Liver (tissue), 3 donors: Measurements from ENCODE around the gene WWP2.
"Not testable (repeated sequence)": the region's sequence is repeated elsewhere in the genome, so short reads cannot be mapped to it uniquely, and the experiment has no call there.

Source experiments
- EGR1 ChIP-seq, 2 donors: IDR thresholded peaks; 2 replicates each; pipeline ENCODE4 v1.6.1; 2016 to 2018; ENCODE audit warnings: antibody characterized with exemption in 2 of 2, low read depth in 2 of 2
- FOXA1 ChIP-seq: IDR thresholded peaks from 2 replicates; pipeline ENCODE4 v1.6.1; 2016; ENCODE audit warnings: antibody characterized with exemption
- GABPA ChIP-seq, 2 donors: IDR thresholded peaks in 1 of 2; conservative IDR thresholded peaks in 1 of 2; 2 replicates each; pipeline ENCODE4 v1.6.1; 2016; ENCODE audit warnings: antibody characterized with exemption in 2 of 2, mild to moderate bottlenecking in 1 of 2, moderate library complexity in 1 of 2
- HNF4G ChIP-seq: IDR thresholded peaks from 2 replicates; pipeline ENCODE4 v1.6.1; 2016; ENCODE audit warnings: antibody characterized with exemption
- JUND ChIP-seq, 2 donors: IDR thresholded peaks; 2 replicates each; pipeline ENCODE4 v1.6.1; 2016; ENCODE audit warnings: antibody characterized with exemption in 2 of 2
- RAD21 ChIP-seq, 2 donors: IDR thresholded peaks; 2 replicates each; pipeline ENCODE4 v1.6.1; 2016; ENCODE audit warnings: antibody characterized with exemption in 2 of 2, mild to moderate bottlenecking in 2 of 2
- REST ChIP-seq: IDR thresholded peaks from 2 replicates; pipeline ENCODE4 v1.6.1; 2016; ENCODE audit warnings: antibody characterized with exemption, mild to moderate bottlenecking
- SP1 ChIP-seq: IDR thresholded peaks from 2 replicates; pipeline ENCODE4 v1.6.1; 2018; ENCODE audit warnings: antibody characterized with exemption, mild to moderate bottlenecking
- TAF1 ChIP-seq: conservative IDR thresholded peaks from 2 replicates; pipeline ENCODE4 v1.6.1; 2016; ENCODE audit warnings: antibody characterized with exemption, mild to moderate bottlenecking
- YY1 ChIP-seq: IDR thresholded peaks from 2 replicates; pipeline ENCODE4 v1.6.1; 2016; ENCODE audit warnings: antibody characterized with exemption, mild to moderate bottlenecking
- TF ChIP-seq, protein P1 (sequence below): fragments of 150-350 bp; IDR thresholded peaks from 2 replicates; pipeline ENCODE4 v1.5.1; 2017; ENCODE audit warnings: improper control_type of control experiment, low read depth, low read length; ENCODE audit not compliant: missing input control
- TF ChIP-seq, protein P2 (sequence below): IDR thresholded peaks from 2 replicates; pipeline ENCODE4 v1.6.1; 2016; ENCODE audit warnings: antibody characterized with exemption
- TF ChIP-seq, protein P3 (sequence below): IDR thresholded peaks from 2 replicates; pipeline ENCODE4 v1.6.1; 2016; ENCODE audit warnings: antibody characterized with exemption
- TF ChIP-seq, protein P4 (sequence below): IDR thresholded peaks from 2 replicates; pipeline ENCODE4 v1.6.1; 2016; ENCODE audit warnings: antibody characterized with exemption
- donor health status: healthy.
- donor health status: healthy.

DNA sequence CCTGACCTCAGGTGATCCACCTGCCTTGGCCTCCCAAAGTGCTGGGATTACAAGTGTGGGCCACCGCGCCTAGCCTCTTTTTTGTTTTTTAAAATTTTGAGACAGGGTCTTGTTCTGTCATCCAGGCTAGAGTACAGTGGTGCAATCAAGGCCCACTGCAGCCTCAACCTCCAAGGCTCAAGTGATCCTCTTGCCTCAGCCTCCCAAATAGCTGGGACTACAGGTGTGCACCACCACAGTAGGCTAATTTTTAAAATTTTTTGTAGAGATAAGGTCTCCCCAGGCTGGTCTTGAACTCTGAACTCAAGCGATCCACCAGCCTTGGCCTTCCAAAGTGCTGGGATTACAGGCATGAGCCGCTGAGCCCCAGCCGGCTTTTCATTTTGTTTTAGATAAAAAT lies 92.6 kb downstream of the WWP2 start:
- TF ChIP-seq, protein P1, sequence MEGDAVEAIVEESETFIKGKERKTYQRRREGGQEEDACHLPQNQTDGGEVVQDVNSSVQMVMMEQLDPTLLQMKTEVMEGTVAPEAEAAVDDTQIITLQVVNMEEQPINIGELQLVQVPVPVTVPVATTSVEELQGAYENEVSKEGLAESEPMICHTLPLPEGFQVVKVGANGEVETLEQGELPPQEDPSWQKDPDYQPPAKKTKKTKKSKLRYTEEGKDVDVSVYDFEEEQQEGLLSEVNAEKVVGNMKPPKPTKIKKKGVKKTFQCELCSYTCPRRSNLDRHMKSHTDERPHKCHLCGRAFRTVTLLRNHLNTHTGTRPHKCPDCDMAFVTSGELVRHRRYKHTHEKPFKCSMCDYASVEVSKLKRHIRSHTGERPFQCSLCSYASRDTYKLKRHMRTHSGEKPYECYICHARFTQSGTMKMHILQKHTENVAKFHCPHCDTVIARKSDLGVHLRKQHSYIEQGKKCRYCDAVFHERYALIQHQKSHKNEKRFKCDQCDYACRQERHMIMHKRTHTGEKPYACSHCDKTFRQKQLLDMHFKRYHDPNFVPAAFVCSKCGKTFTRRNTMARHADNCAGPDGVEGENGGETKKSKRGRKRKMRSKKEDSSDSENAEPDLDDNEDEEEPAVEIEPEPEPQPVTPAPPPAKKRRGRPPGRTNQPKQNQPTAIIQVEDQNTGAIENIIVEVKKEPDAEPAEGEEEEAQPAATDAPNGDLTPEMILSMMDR, result not testable (repeated sequence)
- TF ChIP-seq JUND (IDR thresholded peaks at IDR 0.05); REST; EGR1 (IDR thresholded peaks at IDR 0.05; ENCODE audit: low read depth in 2 of 2); TAF1; HNF4G; SP1; FOXA1; GABPA (IDR thresholded peaks at IDR 0.05 in 1 of 2, conservative IDR thresholded peaks at IDR 0.05 in 1 of 2); RAD21 (IDR thresholded peaks at IDR 0.05); YY1: not testable (repeated sequence)
- TF ChIP-seq, protein P2, sequence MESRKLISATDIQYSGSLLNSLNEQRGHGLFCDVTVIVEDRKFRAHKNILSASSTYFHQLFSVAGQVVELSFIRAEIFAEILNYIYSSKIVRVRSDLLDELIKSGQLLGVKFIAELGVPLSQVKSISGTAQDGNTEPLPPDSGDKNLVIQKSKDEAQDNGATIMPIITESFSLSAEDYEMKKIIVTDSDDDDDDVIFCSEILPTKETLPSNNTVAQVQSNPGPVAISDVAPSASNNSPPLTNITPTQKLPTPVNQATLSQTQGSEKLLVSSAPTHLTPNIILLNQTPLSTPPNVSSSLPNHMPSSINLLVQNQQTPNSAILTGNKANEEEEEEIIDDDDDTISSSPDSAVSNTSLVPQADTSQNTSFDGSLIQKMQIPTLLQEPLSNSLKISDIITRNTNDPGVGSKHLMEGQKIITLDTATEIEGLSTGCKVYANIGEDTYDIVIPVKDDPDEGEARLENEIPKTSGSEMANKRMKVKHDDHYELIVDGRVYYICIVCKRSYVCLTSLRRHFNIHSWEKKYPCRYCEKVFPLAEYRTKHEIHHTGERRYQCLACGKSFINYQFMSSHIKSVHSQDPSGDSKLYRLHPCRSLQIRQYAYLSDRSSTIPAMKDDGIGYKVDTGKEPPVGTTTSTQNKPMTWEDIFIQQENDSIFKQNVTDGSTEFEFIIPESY, result not testable (repeated sequence)
- TF ChIP-seq, protein P3, sequence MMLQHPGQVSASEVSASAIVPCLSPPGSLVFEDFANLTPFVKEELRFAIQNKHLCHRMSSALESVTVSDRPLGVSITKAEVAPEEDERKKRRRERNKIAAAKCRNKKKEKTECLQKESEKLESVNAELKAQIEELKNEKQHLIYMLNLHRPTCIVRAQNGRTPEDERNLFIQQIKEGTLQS, result not testable (repeated sequence)
- TF ChIP-seq, protein P4, sequence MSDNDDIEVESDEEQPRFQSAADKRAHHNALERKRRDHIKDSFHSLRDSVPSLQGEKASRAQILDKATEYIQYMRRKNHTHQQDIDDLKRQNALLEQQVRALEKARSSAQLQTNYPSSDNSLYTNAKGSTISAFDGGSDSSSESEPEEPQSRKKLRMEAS, result not testable (repeated sequence)
